Measurements from ENCODE around the gene SRD5A3. TPM values are rescaled to one million over a fixed set of nuclear protein-coding genes. Genes with fewer than 3 reads are reported as not detected.

The SRD5A3 gene
- total and polyA plus RNA-seq, 10 of the 15 experiments (the other 5 are each of a cell fraction or from before 2014, with no cell fraction given): 1.6 to 20.4 (median 6.1) TPM

DNA sequence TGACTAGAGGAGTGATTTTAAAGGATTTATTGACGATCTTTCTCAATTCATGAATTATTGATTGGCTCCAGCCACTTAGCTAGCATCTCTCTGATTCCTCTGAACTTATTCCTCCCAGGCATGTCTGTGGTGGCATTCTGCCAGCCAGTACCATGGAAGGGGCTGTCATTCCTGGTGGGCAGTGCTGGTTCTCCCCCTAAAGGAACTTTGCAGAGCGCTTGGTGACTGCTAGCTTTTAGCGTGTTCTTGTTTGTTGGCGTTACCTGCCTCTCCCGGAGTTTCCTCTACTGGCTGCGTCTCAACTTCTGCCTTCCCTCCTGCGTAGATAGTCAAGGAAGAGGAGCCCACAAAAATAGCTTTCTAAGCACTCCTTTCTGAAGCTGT is 19.3 kb downstream of the SRD5A3 start (continued):
- TF ChIP-seq, protein P1, sequence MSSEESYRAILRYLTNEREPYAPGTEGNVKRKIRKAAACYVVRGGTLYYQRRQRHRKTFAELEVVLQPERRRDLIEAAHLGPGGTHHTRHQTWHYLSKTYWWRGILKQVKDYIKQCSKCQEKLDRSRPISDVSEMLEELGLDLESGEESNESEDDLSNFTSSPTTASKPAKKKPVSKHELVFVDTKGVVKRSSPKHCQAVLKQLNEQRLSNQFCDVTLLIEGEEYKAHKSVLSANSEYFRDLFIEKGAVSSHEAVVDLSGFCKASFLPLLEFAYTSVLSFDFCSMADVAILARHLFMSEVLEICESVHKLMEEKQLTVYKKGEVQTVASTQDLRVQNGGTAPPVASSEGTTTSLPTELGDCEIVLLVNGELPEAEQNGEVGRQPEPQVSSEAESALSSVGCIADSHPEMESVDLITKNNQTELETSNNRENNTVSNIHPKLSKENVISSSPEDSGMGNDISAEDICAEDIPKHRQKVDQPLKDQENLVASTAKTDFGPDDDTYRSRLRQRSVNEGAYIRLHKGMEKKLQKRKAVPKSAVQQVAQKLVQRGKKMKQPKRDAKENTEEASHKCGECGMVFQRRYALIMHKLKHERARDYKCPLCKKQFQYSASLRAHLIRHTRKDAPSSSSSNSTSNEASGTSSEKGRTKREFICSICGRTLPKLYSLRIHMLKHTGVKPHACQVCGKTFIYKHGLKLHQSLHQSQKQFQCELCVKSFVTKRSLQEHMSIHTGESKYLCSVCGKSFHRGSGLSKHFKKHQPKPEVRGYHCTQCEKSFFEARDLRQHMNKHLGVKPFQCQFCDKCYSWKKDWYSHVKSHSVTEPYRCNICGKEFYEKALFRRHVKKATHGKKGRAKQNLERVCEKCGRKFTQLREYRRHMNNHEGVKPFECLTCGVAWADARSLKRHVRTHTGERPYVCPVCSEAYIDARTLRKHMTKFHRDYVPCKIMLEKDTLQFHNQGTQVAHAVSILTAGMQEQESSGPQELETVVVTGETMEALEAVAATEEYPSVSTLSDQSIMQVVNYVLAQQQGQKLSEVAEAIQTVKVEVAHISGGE (CRISPR knock-in tag; IDR thresholded peaks at IDR 0.05): no peak
- TF ChIP-seq ZZZ3 (IDR thresholded peaks at IDR 0.05; ENCODE audit: control insufficient read depth, insufficient read length, low read depth) (no peak), CTCF (IDR thresholded peaks at IDR 0.05 in 2 of 3, conservative IDR thresholded peaks at IDR 0.05 in 1 of 3; ENCODE audit: control insufficient read depth in 2 of 3, extremely low read depth in 1 of 3, insufficient read depth in 1 of 3, low read depth in 3 of 3, low read length in 3 of 3) (no peak)

GRCh38 chr4:55366621-55367020 is 20.6 kb downstream of the SRD5A3 start:
- in situ Hi-C loops (cut with MboI) (no loop called here), intact Hi-C loops (cut with micrococcal nuclease; ENCODE audit: unreplicated experiment) (no loop called here)
- H3K27ac ChIP-seq (ENCODE audit: control insufficient read depth, insufficient read depth): no peak overlapping the region
- no peaks in the 10 kb centered on the region for H3K36me3 ChIP-seq (ENCODE audit: control insufficient read depth in 2 of 2, insufficient read depth in 2 of 2, low read length in 1 of 2)
- ATAC-seq: no peak
- H3K79me2 ChIP-seq (ENCODE audit: control insufficient read depth, insufficient read depth, low read length): no peaks in the 10 kb centered on the region
- no peak overlapping the region for H3K9ac ChIP-seq (ENCODE audit: control insufficient read depth, insufficient read depth, low read length)
- H3K9me3 ChIP-seq (replicated peaks; ENCODE audit: control insufficient read depth, insufficient read depth, low read length): no peaks in the 10 kb centered on the region
- H3K4me2 ChIP-seq (ENCODE audit: control insufficient read depth, insufficient read depth): no peak overlapping the region
- H3K4me3 ChIP-seq: no peak overlapping the region
- H3K27me3 ChIP-seq (replicated peaks in 1 of 2; ENCODE audit: control insufficient read depth in 2 of 2, insufficient read depth in 2 of 2, low read length in 1 of 2): no peaks in the 10 kb centered on the region
- no TSS peak for BruUV-seq (replicated peaks)
- CTCF ChIA-PET: no interaction called here
- no peaks in the 10 kb centered on the region for H3K4me1 ChIP-seq (ENCODE audit: control insufficient read depth, insufficient read depth, low read length)
- SMC1A ChIA-PET (ENCODE audit: uncharacterized antibody, unreplicated experiment): no interaction called here
- POLR2A ChIA-PET: interaction anchor here (0.6 kb wide), 1 partner anchor 29 kb away, joined by 3 read pairs; the partner anchor contains the start of gene TMEM165
- no peak for FAIRE-seq
- WGBS (ENCODE audit: insufficient coverage, insufficient replicate concordance, low lambda C conversion rate, missing lambda C conversion rate): 81% methylated on average over 7 of the region's 7 CpGs
- H4K20me1 ChIP-seq (ENCODE audit: control insufficient read depth, insufficient read depth): no peaks in the 10 kb centered on the region
- RAD21 ChIA-PET (ENCODE audit: unreplicated experiment): no interaction called here
- no peak for DNase-seq (ENCODE audit: low read depth, low spot score)
- H2AFZ ChIP-seq (ENCODE audit: control insufficient read depth, low read depth, low read length): no peak overlapping the region
- TF ChIP-seq BCL3 (IDR thresholded peaks at IDR 0.05; ENCODE audit: borderline replicate concordance, insufficient read depth, low read depth, low read length, poor library complexity, severe bottlenecking): no peak
- no peak for TF ChIP-seq ZNF384 (IDR thresholded peaks at IDR 0.05; ENCODE audit: borderline replicate concordance, low read depth, low read length)
- no peak for TF ChIP-seq ESRRA (IDR thresholded peaks at IDR 0.05; ENCODE audit: low read length)
- no peak for TF ChIP-seq KLF5 (IDR thresholded peaks at IDR 0.05; ENCODE audit: partially characterized antibody)
- TF ChIP-seq POLR2AphosphoS2 (IDR thresholded peaks at IDR 0.05; ENCODE audit: low read depth, low read length): no peak
- no peak for TF ChIP-seq DPF2 (IDR thresholded peaks at IDR 0.05)
- no peak for TF ChIP-seq SRF (IDR thresholded peaks at IDR 0.05; ENCODE audit: low read depth in 2 of 2, low read length in 2 of 2)
- no peak for TF ChIP-seq MYB (IDR thresholded peaks at IDR 0.05; ENCODE audit: borderline replicate concordance, low read depth, low read length)
- no peak for TF ChIP-seq HDAC2 (IDR thresholded peaks at IDR 0.05)
- TF ChIP-seq CBX3 (IDR thresholded peaks at IDR 0.05; ENCODE audit: borderline replicate concordance, low read depth): no peak
- TF ChIP-seq, protein P1 (CRISPR knock-in tag; IDR thresholded peaks at IDR 0.05): no peak

Data from GM12878 (cell line).